Dendritic cell treated with granulocyte-macrophage colony-stimulating factor and Interleukin-4, amounts not matched to agents 40 ng/mL and 50 ng/mL, for 4 days (primary cell): ENCODE measurements around the gene PLEKHG5.

Source experiments
- H3K27ac Mint-ChIP-seq: one replicate; pipeline ENCODE4 v1.8.0; 2022; ENCODE audit warnings: mild to moderate bottlenecking, mixed read lengths
- H3K27me3 Mint-ChIP-seq: one replicate; pipeline ENCODE4 v1.8.0; 2022; ENCODE audit warnings: mild to moderate bottlenecking, mixed read lengths
- H3K36me3 Mint-ChIP-seq: one replicate; pipeline ENCODE4 v1.8.0; 2022; ENCODE audit warnings: low read depth, mixed read lengths
- H3K4me1 Mint-ChIP-seq: one replicate; pipeline ENCODE4 v1.8.0; 2022; ENCODE audit warnings: low read depth, mixed read lengths
- H3K4me3 Mint-ChIP-seq: one replicate; pipeline ENCODE4 v1.8.0; 2022; ENCODE audit warnings: mild to moderate bottlenecking, moderate library complexity, mixed read lengths
- H3K9me3 Mint-ChIP-seq: one replicate; pipeline ENCODE4 v1.8.0; 2022; ENCODE audit warnings: mixed read lengths
- intact Hi-C: fragments of 100-400 bp; cut with micrococcal nuclease; formaldehyde crosslinking; loops from one replicate; pipeline ENCODE4 v1.15.0; 2022

The PLEKHG5 gene

GRCh38 chr1:6424619-6425593 is 66.6 kb downstream of the PLEKHG5 start, which contains the start of gene ESPN:
ESPN (plus strand) TSS chr1:6424776; CDS start chr1:6424956, 180 bp downstream.
- H3K4me3 Mint-ChIP-seq, result no peak within 1 kb of the TSS
- no peaks in the 10 kb centered on the region for H3K9me3 Mint-ChIP-seq
- intact Hi-C loops, result no loop called here
- no peaks in the 10 kb centered on the region for H3K36me3 Mint-ChIP-seq
- H3K27ac Mint-ChIP-seq, result no peak within 1 kb of the TSS
- peaks cover 89% of the 10 kb centered on the region for H3K27me3 Mint-ChIP-seq
- peaks cover 12% of the 10 kb centered on the region for H3K4me1 Mint-ChIP-seq

GRCh38 chr1:6424000-6424565 is 67.4 kb downstream of the PLEKHG5 start:
- Mint-ChIP-seq H3K27me3 (peaks cover 89% of the 10 kb centered on the region), H3K4me3 (no peak overlapping the region), H3K9me3 (no peaks in the 10 kb centered on the region), H3K36me3 (no peaks in the 10 kb centered on the region), H3K27ac (no peak overlapping the region), H3K4me1 (peaks cover 9% of the 10 kb centered on the region)
- intact Hi-C loops, result no loop called here

- intact Hi-C loops, result no loop called here
- H3K9me3 Mint-ChIP-seq, result no peaks in the 10 kb centered on the region
- no peak overlapping the region for H3K4me3 Mint-ChIP-seq
- H3K36me3 Mint-ChIP-seq, result no peaks in the 10 kb centered on the region
- H3K4me1 Mint-ChIP-seq, result peaks cover 9% of the 10 kb centered on the region
- H3K27me3 Mint-ChIP-seq, result peaks cover 92% of the 10 kb centered on the region
- H3K27ac Mint-ChIP-seq, result no peak overlapping the region
These were observed 68.0 kb downstream of the PLEKHG5 start for GRCh38 chr1:6423321-6423999.

DNA sequence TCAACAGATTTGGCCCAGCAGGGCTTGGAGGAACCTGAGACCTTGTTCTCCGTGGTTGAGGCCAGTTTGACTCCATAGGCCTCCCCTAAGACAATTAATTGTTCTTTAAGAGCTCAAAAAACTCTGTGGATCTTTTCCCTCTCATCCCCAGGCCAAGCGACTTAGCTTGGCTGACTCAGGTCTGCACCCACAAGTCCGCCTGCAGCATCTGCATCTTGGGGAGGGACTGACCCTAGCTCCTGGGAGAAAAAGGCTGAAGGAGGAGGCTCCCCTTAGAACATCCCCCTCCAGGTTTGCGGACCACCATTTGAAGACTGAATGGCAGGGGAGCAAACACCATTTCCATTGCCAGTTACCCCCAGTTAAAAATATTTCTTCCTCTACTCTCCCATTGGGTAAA is 70.2 kb downstream of the PLEKHG5 start:
- intact Hi-C loops, result no loop called here
- Mint-ChIP-seq H3K36me3 (no peaks in the 10 kb centered on the region), H3K27me3 (peaks cover 93% of the 10 kb centered on the region), H3K4me3 (no peak overlapping the region), H3K27ac (no peak overlapping the region), H3K9me3 (no peaks in the 10 kb centered on the region), H3K4me1 (peaks cover 9% of the 10 kb centered on the region)

DNA sequence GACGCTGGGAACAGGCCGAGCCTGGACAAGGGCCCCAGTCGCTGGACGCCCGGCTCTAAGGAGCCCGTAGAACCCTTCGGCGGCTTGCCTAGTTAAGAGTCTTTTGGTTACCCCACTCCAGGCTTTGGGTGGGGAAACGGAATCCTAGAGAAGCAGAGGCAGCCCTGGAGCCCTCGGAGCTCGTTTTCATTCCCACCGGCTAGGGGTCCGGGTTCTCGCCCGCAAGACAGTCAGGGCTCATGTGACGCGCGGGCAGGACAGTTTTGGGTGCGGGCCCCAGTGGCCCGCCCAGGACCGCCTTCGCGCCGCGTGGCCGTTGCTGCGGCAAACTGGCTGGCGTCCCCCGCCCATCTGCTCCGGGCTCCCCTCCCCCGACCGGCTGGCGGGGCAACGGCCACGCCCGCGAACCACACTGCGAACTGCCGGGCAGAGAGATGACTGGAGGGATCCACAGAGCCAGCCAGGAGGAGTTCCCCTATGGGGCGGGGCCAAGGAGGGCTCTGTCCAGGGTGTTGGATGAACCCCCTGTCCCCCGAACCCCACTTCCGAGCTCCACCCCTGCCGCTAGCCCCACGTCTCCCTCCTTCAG is 70.9 kb downstream of the PLEKHG5 start:
- H3K4me1 Mint-ChIP-seq, result peaks cover 9% of the 10 kb centered on the region
- no peaks in the 10 kb centered on the region for H3K36me3 Mint-ChIP-seq
- H3K27ac Mint-ChIP-seq, result no peak overlapping the region
- peaks cover 93% of the 10 kb centered on the region for H3K27me3 Mint-ChIP-seq
- H3K9me3 Mint-ChIP-seq, result no peaks in the 10 kb centered on the region
- intact Hi-C loops, result no loop called here
- peak overlapping the region; percentile 56 for H3K4me3 Mint-ChIP-seq

GRCh38 chr1:6419804-6420453 is 71.5 kb downstream of the PLEKHG5 start, which contains the start of gene HES2:
HES2 (minus strand) TSS chr1:6419919; CDS start chr1:6419820, 99 bp downstream.
- intact Hi-C loops, result no loop called here
- Mint-ChIP-seq H3K4me3 (peak within 1 kb of the TSS; percentile 56), H3K4me1 (peaks cover 9% of the 10 kb centered on the region), H3K27me3 (peaks cover 92% of the 10 kb centered on the region), H3K27ac (no peak within 1 kb of the TSS), H3K9me3 (no peaks in the 10 kb centered on the region), H3K36me3 (no peaks in the 10 kb centered on the region)

DNA sequence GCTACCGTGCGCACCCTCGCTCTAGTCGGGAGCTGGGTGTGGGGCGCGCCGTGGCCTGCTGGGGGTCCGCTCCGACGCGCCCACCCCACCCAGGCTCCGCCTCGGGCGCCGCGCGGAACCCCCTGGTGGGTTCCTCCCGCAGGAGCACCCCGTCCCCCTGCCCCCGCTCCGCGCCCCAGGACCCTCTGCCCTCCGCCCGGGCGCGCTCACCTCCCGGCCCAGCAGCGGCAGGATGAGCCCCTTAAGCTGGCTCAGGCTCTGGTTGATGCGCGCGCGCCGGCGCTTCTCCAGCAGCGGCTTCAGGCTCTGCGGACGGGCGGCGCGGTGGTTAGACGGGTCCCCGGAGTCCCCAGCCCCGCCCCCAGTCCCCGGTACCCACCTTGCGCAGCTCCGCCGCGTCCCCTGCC is 72.1 kb downstream of the PLEKHG5 start:
- Mint-ChIP-seq H3K27ac (no peak overlapping the region), H3K9me3 (no peaks in the 10 kb centered on the region), H3K4me1 (peaks cover 10% of the 10 kb centered on the region), H3K27me3 (peaks cover 96% of the 10 kb centered on the region), H3K4me3 (no peak overlapping the region), H3K36me3 (no peaks in the 10 kb centered on the region)
- intact Hi-C loops, result no loop called here

DNA sequence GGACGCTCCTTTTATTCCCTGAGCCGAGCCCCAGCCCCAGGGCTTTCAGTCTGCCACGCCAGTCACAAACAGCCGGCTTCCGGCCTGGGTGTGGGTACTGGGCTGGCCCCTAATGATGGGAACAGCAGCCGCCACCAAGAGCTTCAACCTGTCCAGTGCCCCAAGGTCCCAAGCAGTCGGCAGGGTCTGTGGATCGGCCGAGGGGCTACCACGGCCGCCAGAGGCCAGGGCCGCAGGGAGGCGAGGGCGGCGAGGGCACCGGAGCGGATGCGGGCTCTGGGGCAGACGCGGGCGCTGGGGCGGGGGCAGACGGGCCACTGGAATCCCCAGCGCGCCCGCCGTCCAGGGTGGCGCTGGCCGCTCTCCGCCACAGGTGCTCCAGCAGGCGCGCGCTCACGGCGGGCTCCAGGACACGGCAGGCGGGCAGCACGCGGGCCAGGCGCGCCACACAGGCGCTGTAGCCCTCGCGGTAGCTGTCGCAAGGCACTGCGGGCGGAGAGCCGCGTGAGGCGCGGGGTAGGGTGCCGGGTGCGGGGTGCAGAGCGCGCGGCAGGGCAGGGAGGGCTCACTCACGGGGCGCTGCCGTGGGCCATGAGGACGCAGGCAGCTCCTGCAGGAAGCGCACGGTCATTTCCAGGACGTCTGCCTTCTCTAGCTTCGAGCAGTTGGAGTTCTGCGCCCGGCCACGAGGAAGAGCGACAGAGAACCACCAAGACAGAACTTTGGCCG is 72.6 kb downstream of the PLEKHG5 start:
- Mint-ChIP-seq H3K36me3 (no peaks in the 10 kb centered on the region), H3K27me3 (peaks cover 96% of the 10 kb centered on the region), H3K27ac (no peak overlapping the region), H3K9me3 (no peaks in the 10 kb centered on the region), H3K4me3 (no peak overlapping the region), H3K4me1 (peaks cover 8% of the 10 kb centered on the region)
- intact Hi-C loops, result no loop called here

DNA sequence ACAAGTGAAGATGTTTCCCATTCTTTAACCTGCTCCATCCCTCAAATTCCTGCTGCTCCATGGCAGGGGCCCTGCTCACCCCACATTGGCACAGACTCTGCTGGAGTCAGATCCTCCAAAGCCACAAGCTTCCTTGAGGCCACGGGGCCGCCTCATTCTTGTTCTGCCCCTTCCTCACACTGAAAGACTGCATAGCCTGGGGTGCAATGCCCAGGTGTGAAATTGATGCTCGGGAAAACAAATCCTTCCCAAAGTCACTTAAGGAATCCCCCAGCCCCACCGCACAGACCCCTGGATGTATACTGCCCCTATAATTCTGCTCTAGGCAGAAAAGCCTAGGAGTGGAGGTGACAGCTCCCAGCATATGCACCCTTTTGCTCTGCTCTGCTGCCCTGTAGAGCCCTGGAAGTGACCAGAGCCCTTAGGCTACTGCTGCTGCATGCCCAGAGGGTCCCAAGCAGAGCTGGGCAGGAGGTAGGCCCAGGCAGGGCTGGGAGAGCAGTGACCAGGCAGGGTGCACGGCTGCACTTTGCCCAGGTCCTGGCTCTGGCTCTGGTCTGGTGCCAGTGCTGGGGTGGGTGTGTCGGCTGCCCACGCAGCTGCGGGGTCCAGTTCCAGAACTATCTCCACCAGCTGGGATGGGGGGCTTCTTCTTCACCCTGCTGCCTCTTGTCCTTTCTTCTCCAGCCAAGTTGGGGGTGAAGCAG is 73.4 kb downstream of the PLEKHG5 start:
- H3K36me3 Mint-ChIP-seq, result no peaks in the 10 kb centered on the region
- intact Hi-C loops, result no loop called here
- H3K4me1 Mint-ChIP-seq, result peaks cover 6% of the 10 kb centered on the region
- H3K4me3 Mint-ChIP-seq, result no peak overlapping the region
- H3K27me3 Mint-ChIP-seq, result peaks cover 95% of the 10 kb centered on the region
- no peaks in the 10 kb centered on the region for H3K9me3 Mint-ChIP-seq
- H3K27ac Mint-ChIP-seq, result no peak overlapping the region
